ENCODE data around the gene PTBP2.
"Not testable (repeated sequence)": the region's sequence is repeated elsewhere in the genome, so short reads cannot be mapped to it uniquely, and the experiment has no call there.

The PTBP2 gene

DNA sequence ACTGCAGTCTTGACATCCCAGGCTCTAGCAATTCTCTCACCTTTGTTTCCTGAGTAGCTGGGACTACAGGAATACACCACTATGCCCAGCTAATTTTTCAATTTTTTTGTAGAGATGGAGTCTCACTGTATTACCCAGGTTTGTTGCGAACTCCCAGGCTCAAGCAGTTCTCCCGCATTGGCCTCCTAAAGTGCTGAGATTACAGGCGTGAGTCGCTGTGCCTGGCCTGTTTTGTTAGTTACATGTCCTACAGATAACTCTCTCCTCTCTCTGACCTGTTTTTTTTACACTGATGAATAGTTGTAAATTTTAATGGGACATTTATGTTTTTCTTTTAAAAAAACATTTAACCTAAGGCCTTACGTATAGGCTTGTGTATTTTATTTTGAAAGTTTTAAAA lies 19.8 kb downstream of the PTBP2 start:
- no peak for DNase-seq

GRCh38 chr1:96746440-96747420 lies 25.1 kb downstream of the PTBP2 start:
- DNase-seq: no peak

DNA sequence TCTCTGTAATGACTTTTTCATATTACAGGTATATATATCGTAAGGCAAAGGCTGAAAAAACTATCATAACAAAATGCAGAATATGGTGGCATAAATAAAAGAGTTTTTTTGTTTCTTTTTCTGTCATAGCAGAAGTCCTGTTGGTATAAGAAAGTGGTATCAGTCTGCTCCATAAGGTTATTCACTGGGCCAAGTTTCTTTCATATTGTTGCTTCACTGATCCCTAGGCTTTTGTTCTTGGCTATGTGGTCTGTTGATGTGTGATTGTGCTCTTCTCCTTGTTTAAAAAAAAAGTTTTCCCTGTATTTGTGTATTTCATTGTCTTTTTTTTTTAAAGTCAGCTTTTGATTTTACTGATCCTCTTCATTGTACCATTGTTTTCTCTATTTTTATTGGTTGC lies 26.0 kb downstream of the PTBP2 start:
- DNase-seq: no peak

DNA sequence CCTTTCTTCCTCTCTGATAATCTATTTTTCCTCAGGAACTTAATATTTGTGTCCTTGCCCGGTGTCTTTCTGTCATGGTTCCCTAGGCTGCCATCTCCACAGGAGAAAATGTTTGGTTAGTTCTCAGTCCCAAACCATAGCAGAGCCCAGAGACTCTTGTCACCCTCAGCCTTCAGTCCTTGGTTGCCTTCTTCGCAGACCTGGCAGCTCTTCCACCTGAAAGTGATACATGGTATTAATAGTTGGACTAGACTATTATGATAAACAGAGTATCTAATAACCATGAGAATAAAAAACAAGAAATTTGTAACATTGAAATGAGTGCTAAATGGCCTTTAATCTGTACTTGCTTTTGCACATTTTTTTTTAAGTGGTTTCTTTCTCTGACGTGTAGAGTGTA lies 26.5 kb downstream of the PTBP2 start:
- no peak for DNase-seq

GRCh38 chr1:96749618-96750017 lies 28.0 kb downstream of the PTBP2 start:
- DNase-seq: no peak

GRCh38 chr1:96752394-96752793 lies 30.8 kb downstream of the PTBP2 start:
- DNase-seq: no peak

- no peak for DNase-seq
Observed at GRCh38 chr1:96756789-96757188, 35.2 kb downstream of the PTBP2 start.

DNA sequence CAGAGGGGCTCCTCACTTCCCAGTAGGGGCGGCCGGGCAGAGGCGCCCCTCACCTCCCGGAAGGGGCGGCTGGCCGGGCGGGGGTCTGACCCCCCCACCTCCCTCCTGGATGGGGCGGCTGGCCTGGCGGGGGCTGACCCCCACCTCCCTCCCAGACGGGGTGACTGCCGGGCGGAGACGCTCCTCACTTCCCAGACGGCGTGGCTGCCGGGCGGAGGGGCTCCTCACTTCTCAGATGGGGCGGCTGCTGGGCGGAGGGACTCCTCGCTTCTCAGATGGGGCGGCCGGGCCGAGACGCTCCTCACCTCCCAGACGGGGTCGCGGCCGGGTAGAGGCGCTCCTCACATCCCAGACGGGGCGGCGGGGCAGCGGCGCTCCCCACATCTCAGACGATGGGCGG lies 41.0 kb downstream of the PTBP2 start:
- DNase-seq: not testable (repeated sequence)

GRCh38 chr1:96763514-96763913 lies 41.9 kb downstream of the PTBP2 start:
- no peak for DNase-seq

DNA sequence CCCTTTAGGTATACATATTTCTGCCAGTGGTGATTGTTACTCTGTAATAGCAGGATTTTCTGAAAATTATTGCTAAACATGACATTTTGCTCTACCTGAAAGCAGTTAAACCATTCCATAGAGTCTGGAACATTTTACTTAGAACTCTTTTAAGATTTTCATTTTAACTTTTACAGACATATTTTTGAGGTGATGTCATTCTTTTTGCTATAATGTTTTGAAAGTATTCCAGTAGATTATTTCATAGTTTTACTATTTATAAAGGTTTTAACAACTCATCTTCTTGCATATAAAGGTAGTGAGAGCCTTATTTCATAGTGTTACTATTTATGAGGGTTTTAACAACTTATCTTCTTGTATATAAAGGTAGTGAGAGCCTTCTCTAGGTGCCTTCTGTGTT lies 42.9 kb downstream of the PTBP2 start:
- DNase-seq: peak; percentile 9

DNA sequence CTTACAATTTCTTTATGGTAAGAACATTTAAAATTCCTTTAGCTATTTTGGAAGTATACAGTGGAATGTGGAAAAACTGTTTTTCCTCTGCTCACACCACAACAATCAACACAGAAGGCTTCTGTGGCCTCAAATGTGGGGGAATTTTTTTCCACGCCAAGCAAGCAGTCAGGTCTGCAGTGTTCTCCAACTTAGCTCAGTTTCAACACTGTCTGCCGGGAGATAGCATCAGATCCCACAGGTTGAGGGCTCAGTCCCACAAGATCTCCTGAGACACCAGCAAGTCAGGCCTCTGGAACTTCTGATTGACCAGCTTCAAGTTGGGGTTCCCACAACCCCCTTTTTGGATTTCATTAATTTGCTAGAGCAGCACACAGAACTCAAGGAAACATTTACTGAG lies 50.3 kb downstream of the PTBP2 start:
- DNase-seq: no peak

DNA sequence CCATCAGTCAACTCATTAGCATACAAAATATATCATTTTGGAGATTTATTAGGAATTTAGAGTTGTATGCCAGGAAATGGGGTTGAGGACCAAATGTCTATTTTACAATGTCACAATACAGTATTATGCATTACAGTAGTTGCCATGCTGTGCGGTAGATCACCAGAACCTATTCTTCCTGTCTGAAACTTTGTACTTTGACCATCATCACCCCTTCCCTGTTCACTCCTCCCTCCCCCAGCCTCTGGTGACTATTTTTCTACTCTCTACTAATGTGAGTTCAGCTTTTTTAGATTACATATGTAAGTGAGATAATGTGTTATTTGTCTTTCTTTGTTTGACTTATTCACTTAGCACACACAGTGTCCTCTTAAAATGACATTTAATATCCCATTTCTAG lies 50.8 kb downstream of the PTBP2 start:
- DNase-seq: no peak

- DNase-seq: no peak
Observed at GRCh38 chr1:96772972-96773371, 51.4 kb downstream of the PTBP2 start.

- DNase-seq: no peak
Observed at GRCh38 chr1:96782206-96782605, 60.6 kb downstream of the PTBP2 start.

DNA sequence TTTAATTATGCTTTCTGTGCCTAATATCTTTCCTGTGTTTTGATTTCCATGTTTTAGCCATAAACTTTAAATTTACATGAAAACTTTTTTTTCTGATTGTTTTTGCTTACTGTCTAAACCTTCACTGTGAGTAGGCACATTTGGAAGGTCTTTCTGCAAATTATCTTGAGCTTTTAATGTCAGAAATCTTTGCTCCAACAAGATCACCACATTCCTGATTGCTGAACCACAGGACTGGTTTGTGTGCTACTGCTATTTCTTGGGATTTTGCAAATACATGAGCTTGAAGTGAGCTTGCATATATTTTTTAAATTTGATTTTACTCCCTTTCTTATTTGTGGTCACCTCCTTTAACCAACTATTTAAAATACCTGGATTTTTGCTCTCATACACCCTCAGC lies 61.3 kb downstream of the PTBP2 start:
- DNase-seq: peak; percentile 8

DNA sequence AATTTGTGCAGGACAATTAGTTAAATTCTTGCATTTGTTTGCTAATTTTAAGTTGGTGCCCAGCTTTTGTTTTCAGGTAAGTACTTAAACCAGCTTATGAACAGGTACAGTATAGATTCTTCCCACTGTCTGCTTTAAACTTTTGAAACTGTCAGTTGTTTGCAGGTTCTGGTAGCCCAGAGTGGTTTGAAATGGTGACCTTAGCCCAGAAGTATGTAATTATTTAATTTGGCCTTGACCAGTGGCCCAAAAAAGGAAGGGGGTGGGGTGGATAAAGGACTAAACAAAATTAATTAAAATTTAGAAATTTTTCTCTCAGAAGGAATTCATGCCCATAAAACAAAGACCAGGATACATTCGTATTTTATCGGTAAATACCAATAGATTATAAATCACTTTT lies 69.0 kb downstream of the PTBP2 start:
- DNase-seq: no peak

DNA sequence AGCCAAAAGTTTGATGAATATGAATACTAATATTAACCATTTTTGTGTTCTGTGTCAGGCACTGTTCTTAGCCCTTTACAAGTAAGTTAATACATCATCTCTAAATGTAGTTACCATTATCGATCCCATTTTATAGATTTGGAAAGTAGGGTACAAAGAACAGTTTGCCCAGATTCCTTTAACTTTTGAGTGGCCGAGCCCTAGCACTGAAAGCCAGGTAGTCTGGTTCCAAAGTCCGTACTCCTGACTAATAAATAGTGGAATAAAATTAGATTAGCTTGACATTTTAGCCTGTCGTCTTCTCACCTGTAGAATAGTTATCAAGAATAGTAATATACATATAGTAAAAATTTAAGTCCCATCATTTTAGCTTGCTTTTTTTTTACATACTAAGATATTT lies 70.6 kb downstream of the PTBP2 start:
- DNase-seq: no peak

GRCh38 chr1:96801696-96802095 lies 80.1 kb downstream of the PTBP2 start:
- not testable (repeated sequence) for DNase-seq

- no peak for DNase-seq
Observed at GRCh38 chr1:96804648-96805047, 83.1 kb downstream of the PTBP2 start.

DNA sequence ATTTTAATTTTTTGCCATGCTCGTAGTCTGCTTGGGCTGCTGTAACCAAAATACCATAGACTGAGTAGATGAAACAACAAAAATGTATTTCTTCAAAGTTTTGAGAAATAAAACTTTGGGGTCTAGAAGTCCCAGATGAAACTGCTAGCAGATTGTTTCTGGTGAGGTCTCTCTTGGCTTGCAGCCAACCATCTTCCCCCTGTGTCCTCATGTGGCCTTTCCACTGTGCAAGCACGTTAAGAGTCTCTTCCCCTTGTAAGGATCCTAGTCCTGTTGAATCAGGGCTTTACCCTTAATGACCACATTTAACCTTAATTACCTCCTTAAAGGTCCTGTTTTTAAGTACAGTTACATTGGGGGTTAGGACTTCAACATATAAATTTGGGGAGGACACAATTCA lies 86.6 kb downstream of the PTBP2 start:
- DNase-seq: peak; percentile 16

DNA sequence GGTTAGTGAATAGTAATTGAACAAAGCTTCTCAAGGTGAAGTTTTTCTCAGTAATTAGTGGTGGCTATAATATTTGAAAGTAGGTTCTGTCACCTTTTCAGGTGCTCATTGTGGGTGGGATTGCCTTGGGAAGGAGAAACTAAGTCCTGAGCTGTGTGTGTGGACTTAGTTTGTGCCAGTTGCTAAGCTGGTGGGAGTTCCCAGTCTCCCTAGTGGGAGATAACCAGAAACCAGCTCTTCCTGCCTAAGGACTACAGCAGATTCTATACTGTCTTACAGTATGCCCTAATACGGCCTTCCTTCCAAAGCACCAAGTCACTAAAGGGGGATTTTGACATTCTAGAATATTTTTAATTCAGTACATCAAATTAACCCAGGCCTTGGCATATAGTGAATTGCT lies 94.3 kb downstream of the PTBP2 start:
- no peak for DNase-seq

GRCh38 chr1:96820107-96820506 lies 98.5 kb downstream of the PTBP2 start:
- no peak for DNase-seq

- DNase-seq: no peak
Observed at GRCh38 chr1:96820671-96821070, 99.1 kb downstream of the PTBP2 start.

DNA sequence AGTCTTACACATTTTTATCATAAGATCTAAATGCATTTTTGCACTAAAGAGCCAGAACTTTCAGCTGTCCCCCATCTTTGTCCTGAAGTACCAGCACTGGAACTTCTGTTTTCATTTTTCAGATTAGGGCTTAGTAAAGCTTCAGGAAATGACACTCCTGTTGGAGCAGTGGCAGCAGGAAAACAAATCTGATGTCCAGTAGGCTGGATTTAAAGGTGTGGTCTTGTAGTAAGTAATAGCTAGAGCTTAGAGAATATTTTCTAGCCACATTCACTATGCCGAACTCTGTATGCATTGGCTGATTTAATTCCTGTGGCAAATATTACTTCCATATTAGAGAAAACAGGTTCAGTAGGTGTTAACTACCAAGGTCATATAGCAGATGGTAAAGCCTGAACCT lies 103.6 kb downstream of the PTBP2 start:
- DNase-seq: no peak

Measured in fibroblast of upper back skin (primary cell).